WERI-Rb-1 (cell line): Measurements from ENCODE around the gene RNF223.

Experiments
- DNase-seq: peaks from one replicate; pipeline ENCODE4 v3.0.0-alpha.2; 2020
- H3K27ac ChIP-seq: fragments of 250-450 bp; sonication (Bioruptor Pico); 2 replicates; pipeline ENCODE4 v1.5.1; 2020; ENCODE audit warnings: mild to moderate bottlenecking, moderate library complexity
- H3K27me3 ChIP-seq: fragments of 250-450 bp; sonication (Bioruptor Pico); 2 replicates; pipeline ENCODE4 v1.5.1; 2021; ENCODE audit warnings: mild to moderate bottlenecking, low read depth, moderate library complexity; ENCODE audit not compliant: insufficient read depth, severe bottlenecking
- H3K36me3 ChIP-seq: fragments of 250-450 bp; sonication (Bioruptor Pico); 2 replicates; pipeline ENCODE4 v1.5.1; 2020; ENCODE audit warnings: mild to moderate bottlenecking, moderate library complexity
- H3K4me3 ChIP-seq: 2 replicates; pipeline ENCODE4 v1.5.1; 2011; ENCODE audit warnings: low read depth, mild to moderate bottlenecking, control low read depth, low read length
- H3K9me3 ChIP-seq: fragments of 250-450 bp; sonication (Bioruptor Pico); 2 replicates; pipeline ENCODE4 v1.5.1; 2021; ENCODE audit warnings: mild to moderate bottlenecking, moderate library complexity; ENCODE audit not compliant: severe bottlenecking
- TF ChIP-seq, protein P1 (sequence below): IDR thresholded peaks from 2 replicates; pipeline ENCODE4 v1.5.1; 2011; ENCODE audit warnings: low read depth, mild to moderate bottlenecking, control low read depth, inconsistent platforms, low read length

RNF223 gene

DNA sequence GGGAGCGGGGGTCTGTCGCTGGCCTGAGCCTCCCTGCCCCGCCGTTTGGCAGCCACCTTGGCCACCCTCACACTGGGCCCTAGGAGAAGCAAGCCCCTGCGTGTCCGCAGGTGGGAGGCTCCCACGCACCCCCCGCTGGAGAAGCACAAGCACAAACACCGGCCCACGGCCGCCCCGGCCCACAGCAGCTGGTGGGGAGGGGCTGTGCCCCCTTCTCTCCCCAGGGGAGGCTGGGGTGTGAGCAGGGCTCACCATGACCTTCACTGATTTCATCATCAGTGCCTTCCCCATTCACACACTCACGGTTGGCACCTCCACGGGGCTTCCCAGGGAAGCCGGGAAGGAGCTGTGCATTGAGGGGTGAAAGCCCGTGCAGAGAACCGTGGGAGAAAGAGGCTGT is 46.3 kb downstream of the RNF223 start:
- Histone ChIP-seq H3K9me3 (no peaks in the 10 kb centered on the region), H3K27ac (no peak overlapping the region), H3K36me3 (peaks cover 36% of the 10 kb centered on the region), H3K4me3 (no peak overlapping the region), H3K27me3 (no peaks in the 10 kb centered on the region)
- no peak for DNase-seq
- TF ChIP-seq, protein P1, sequence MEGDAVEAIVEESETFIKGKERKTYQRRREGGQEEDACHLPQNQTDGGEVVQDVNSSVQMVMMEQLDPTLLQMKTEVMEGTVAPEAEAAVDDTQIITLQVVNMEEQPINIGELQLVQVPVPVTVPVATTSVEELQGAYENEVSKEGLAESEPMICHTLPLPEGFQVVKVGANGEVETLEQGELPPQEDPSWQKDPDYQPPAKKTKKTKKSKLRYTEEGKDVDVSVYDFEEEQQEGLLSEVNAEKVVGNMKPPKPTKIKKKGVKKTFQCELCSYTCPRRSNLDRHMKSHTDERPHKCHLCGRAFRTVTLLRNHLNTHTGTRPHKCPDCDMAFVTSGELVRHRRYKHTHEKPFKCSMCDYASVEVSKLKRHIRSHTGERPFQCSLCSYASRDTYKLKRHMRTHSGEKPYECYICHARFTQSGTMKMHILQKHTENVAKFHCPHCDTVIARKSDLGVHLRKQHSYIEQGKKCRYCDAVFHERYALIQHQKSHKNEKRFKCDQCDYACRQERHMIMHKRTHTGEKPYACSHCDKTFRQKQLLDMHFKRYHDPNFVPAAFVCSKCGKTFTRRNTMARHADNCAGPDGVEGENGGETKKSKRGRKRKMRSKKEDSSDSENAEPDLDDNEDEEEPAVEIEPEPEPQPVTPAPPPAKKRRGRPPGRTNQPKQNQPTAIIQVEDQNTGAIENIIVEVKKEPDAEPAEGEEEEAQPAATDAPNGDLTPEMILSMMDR: no peak

DNA sequence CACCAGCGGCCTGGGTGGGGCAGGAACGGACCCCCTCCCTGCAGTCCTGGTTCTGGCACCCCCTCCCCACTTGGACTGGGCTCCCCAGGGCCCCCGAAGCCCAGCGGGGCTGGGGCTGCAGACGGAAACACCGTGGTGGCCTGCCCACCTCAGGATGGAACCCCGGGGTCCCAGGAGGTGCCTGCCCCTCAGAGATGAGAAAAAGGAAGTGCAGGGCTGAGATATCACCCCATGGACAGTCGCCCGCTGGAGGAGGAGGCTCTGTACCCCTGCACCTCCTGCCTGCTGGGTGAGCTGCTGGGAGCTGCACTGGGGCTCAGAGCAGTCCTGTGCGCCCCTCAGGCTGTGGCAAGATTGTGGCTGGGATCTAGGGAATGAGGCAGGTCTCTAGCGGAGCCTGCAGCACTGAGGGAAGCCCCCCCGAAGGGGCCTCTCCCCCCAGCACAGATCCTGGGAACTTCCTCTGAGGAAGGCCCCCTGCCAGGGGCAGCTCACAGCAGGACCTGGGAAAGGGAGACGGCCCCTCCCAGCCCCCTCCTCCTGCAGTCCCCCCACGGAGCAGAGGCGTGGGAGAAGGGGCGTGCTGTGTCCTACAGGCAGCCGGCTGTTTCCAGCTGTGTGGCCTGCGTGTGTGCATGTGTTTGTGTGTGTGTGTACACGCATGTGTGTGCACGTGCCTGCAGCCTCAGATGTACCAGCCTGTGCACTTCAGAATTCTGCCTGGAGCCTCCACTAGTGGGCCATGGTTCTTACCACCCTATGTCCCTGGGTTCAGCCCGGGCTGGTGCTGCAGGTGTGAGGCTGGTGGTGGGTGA is 47.3 kb downstream of the RNF223 start:
- TF ChIP-seq, protein P1: no peak
- peaks cover 38% of the 10 kb centered on the region for H3K36me3 ChIP-seq

DNA sequence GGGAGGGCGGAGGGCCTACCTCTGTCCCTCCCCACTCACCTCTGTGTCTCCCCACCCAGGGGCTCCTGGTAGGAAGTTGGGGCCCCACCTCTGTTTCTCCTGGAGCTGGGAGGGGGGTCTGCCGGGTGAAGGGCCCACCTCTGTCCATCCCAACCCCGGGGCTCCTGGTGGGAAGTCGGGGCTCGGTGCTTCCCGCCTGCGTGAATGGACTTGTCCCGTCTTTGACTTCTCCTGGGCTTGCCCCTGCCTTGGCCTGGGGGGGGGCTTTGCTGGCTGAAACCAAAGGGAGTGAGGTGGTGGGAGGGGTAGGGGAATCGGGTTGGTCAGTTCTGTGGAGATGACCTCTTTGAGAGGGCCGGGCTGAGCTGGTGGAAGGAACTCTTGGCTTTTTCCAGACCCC is 48.4 kb downstream of the RNF223 start:
- TF ChIP-seq, protein P1: no peak
- Histone ChIP-seq H3K27ac (no peak overlapping the region), H3K27me3 (no peaks in the 10 kb centered on the region), H3K4me3 (no peak overlapping the region), H3K9me3 (no peaks in the 10 kb centered on the region), H3K36me3 (peaks cover 38% of the 10 kb centered on the region)
- no peak for DNase-seq

More for the DNA sequence above, 47.3 kb downstream of the RNF223 start:
- no peak overlapping the region for H3K4me3 ChIP-seq
- no peak for DNase-seq
- no peaks in the 10 kb centered on the region for H3K9me3 ChIP-seq
- no peaks in the 10 kb centered on the region for H3K27me3 ChIP-seq
- H3K27ac ChIP-seq: no peak overlapping the region

DNA sequence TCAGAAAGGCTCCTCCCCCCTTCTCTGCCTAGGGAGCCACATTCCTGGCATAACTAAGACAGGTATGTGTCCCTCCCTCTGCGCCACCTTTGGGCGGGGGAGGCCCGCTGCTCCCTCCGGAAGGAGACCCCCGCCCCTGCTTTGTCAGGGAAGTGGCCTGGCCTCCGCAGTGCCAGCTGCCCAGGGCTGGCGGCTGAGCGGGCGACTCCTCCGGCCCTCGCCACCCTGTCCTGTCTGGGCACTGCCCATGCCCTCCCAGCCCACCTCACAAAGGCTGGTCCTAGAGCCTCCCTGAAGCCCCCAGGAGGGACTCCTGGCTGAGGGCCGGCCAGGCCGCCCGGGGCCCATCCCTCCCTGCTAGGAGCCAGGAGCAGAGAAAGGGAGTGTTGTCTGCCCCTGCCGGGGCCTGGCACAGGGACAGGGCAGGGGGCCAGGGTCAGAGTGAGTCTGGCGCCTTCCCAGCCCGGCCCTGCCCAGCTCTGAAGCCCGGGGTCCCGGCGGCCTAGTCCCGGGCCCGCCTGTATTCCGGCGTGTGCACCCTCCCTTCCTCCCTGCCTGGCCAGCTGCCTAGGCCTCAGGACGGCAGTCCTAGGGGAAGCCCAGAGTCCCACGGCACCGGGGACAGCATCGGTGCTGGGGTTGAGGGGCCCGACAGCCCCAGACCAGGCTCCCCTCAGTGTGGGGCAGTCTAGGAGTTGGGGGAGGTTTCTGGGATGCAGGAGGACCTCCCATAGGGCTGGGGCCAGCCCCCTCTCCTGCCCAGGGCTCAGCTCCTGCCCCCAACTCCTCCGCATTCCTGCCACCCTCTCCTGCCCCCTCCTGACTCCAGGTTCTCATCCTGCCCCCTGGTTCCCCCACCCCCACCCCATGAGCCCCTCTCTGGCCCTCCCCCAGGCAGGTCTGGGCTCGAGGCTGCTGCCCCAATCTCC is 49.1 kb downstream of the RNF223 start:
- no peaks in the 10 kb centered on the region for H3K9me3 ChIP-seq
- H3K36me3 ChIP-seq: peaks cover 38% of the 10 kb centered on the region
- no peak overlapping the region for H3K27ac ChIP-seq
- no peak overlapping the region for H3K4me3 ChIP-seq
- H3K27me3 ChIP-seq: no peaks in the 10 kb centered on the region
- DNase-seq: no peak
- TF ChIP-seq, protein P1: no peak

DNA sequence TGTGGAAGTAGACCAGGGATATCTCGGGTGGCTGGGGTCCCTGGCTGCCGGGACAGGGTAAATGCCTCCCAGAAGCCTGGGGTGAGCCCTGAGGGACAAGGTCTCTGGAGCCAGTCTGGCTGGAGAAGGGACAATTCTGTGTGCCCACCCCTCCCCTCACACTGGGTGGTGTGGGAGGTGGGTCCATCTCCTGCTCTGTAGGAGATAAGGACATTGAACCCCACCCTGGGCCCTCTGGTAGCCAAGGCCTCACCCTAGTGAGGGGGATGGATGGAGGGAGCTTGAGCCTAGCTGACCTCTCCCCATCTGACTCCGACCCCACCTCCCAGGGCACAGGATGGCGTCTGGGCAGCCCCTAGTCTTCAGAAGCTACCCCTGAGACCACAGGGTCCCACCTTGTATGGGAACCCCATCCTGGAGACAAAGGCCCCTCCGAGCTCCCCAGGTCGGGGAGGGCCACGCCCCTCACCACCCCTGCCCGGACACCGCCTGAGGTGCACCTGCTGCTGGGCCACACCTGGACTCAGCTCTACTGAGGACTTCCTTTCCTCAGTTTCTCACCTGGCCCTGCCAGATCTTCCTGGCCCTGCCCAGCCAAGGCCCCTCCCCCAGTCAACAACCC is 49.8 kb downstream of the RNF223 start:
- H3K27me3 ChIP-seq: no peaks in the 10 kb centered on the region
- no peak overlapping the region for H3K4me3 ChIP-seq
- TF ChIP-seq, protein P1: no peak
- no peak for DNase-seq
- H3K9me3 ChIP-seq: no peaks in the 10 kb centered on the region
- no peak overlapping the region for H3K27ac ChIP-seq
- H3K36me3 ChIP-seq: peaks cover 38% of the 10 kb centered on the region
